GM23338 (cell line): ENCODE data around the gene NEURL1. TPM values are rescaled to one million over a fixed set of nuclear protein-coding genes. Genes with fewer than 3 reads are reported as not detected.
"Not testable (repeated sequence)": the region's sequence is repeated elsewhere in the genome, so short reads cannot be mapped to it uniquely, and the experiment has no call there.

ENCODE experiments used
- ATAC-seq: fragments of 200-7000 bp; cut with Tn5 transposase; 3 replicates; pipeline ENCODE4 v1.9.1; 2020
- DNase-seq: peaks from one replicate; pipeline ENCODE4 v3.0.0-alpha.2; 2015; ENCODE audit warnings: low spot score
- H2AFZ ChIP-seq: fragments of 200-600 bp; sonication (generic); 2 replicates; pipeline ENCODE4 v1.8.0; 2016; ENCODE audit warnings: antibody characterized with exemption, mild to moderate bottlenecking, moderate library complexity
- H3F3A ChIP-seq: fragments of 200-600 bp; sonication (generic); replicated peaks from 2 replicates; pipeline ENCODE4 v1.8.0; 2017; ENCODE audit warnings: antibody characterized with exemption, mixed run types, low read depth
- H3K27ac ChIP-seq: fragments of 200-600 bp; sonication (generic); 2 replicates; pipeline ENCODE4 v1.6.1; 2016; ENCODE audit warnings: low read depth
- H3K27me3 ChIP-seq: fragments of 200-600 bp; sonication (generic); 2 replicates; pipeline ENCODE4 v1.8.0; 2016; ENCODE audit warnings: mild to moderate bottlenecking, mixed run types, moderate library complexity; ENCODE audit not compliant: insufficient read depth
- H3K36me3 ChIP-seq: fragments of 200-600 bp; sonication (generic); 2 replicates; pipeline ENCODE4 v1.8.0; 2016; ENCODE audit warnings: mild to moderate bottlenecking; ENCODE audit not compliant: insufficient read depth
- H3K4me1 ChIP-seq: fragments of 200-600 bp; sonication (generic); 2 replicates; pipeline ENCODE4 v1.8.0; 2016; ENCODE audit warnings: mild to moderate bottlenecking, moderate library complexity; ENCODE audit not compliant: insufficient read depth
- H3K4me2 ChIP-seq: fragments of 200-600 bp; sonication (generic); 2 replicates; pipeline ENCODE4 v1.7.1; 2017; ENCODE audit warnings: mixed run types
- H3K4me3 ChIP-seq: fragments of 200-600 bp; sonication (generic); 2 replicates; pipeline ENCODE4 v1.6.1; 2016; ENCODE audit warnings: mixed run types
- H3K79me2 ChIP-seq: fragments of 200-600 bp; sonication (generic); replicated peaks from 2 replicates; pipeline ENCODE4 v1.8.0; 2017; ENCODE audit warnings: mild to moderate bottlenecking; ENCODE audit not compliant: insufficient read depth
- H3K9me2 ChIP-seq: fragments of 200-600 bp; sonication (generic); 2 replicates; pipeline ENCODE4 v1.8.0; 2017; ENCODE audit not compliant: insufficient read depth
- H4K20me1 ChIP-seq: fragments of 200-600 bp; sonication (generic); replicated peaks from 2 replicates; pipeline ENCODE4 v1.8.0; 2017; ENCODE audit warnings: mild to moderate bottlenecking; ENCODE audit not compliant: insufficient read depth
- H3K27ac Mint-ChIP-seq: 2 replicates; pipeline ENCODE4 v1.8.0; 2020; ENCODE audit warnings: inconsistent platforms, mild to moderate bottlenecking, moderate library complexity, mixed read lengths
- H3K27me3 Mint-ChIP-seq: 3 replicates; pipeline ENCODE4 v1.8.0; 2022; ENCODE audit warnings: low read depth, mild to moderate bottlenecking, moderate library complexity, mixed read lengths, inconsistent platforms; ENCODE audit not compliant: insufficient read depth, poor library complexity
- H3K36me3 Mint-ChIP-seq: 3 replicates; pipeline ENCODE4 v1.8.0; 2021; ENCODE audit warnings: low read depth, mild to moderate bottlenecking, inconsistent platforms, moderate library complexity, mixed read lengths
- H3K4me1 Mint-ChIP-seq: 3 replicates; pipeline ENCODE4 v1.8.0; 2020; ENCODE audit warnings: mild to moderate bottlenecking, inconsistent platforms, mixed read lengths
- H3K4me3 Mint-ChIP-seq: 3 replicates; pipeline ENCODE4 v1.8.0; 2021; ENCODE audit warnings: moderate library complexity, mild to moderate bottlenecking, inconsistent platforms, mixed read lengths
- H3K9me3 Mint-ChIP-seq: 3 replicates; pipeline ENCODE4 v1.8.0; 2020; ENCODE audit warnings: moderate library complexity, mild to moderate bottlenecking, inconsistent platforms, mixed read lengths
- ETS1 ChIP-seq: IDR thresholded peaks from 2 replicates; pipeline ENCODE4 v1.6.1; 2016; ENCODE audit warnings: antibody characterized with exemption
- EZH2 ChIP-seq: fragments of 200-600 bp; sonication (generic); IDR thresholded peaks from one replicate; pipeline ENCODE4 v1.8.0; 2017; ENCODE audit warnings: antibody characterized with exemption, mild to moderate bottlenecking, low read depth; ENCODE audit not compliant: unreplicated experiment
- EZH2phosphoT487 ChIP-seq: fragments of 200-600 bp; sonication (generic); IDR thresholded peaks from one replicate; pipeline ENCODE4 v1.8.1; 2018; ENCODE audit warnings: antibody characterized with exemption; ENCODE audit not compliant: unreplicated experiment
- NANOG ChIP-seq: IDR thresholded peaks from 2 replicates; pipeline ENCODE4 v1.6.1; 2016; ENCODE audit warnings: antibody characterized with exemption, borderline replicate concordance
- POLR2AphosphoS5 ChIP-seq: IDR thresholded peaks from 2 replicates; pipeline ENCODE4 v1.6.1; 2016; ENCODE audit warnings: antibody characterized with exemption, low read depth
- STAT1 ChIP-seq: IDR thresholded peaks from one replicate; pipeline ENCODE4 v1.6.1; 2016; ENCODE audit warnings: antibody characterized with exemption; ENCODE audit not compliant: unreplicated experiment
- ZNF114 ChIP-seq: fragments of 250-450 bp; sonication (Bioruptor Pico); IDR thresholded peaks from 2 replicates; pipeline ENCODE4 v1.5.0; 2020; ENCODE audit warnings: mild to moderate bottlenecking, moderate library complexity
- ZNF331 ChIP-seq: fragments of 250-450 bp; sonication (Bioruptor Pico); IDR thresholded peaks from 2 replicates; pipeline ENCODE4 v1.5.0; 2020; ENCODE audit warnings: low read depth, mild to moderate bottlenecking, moderate library complexity
- ZNF462 ChIP-seq: fragments of 250-450 bp; sonication (Bioruptor Pico); IDR thresholded peaks from 2 replicates; pipeline ENCODE4 v1.5.0; 2020; ENCODE audit warnings: mild to moderate bottlenecking, moderate library complexity
- polyA plus RNA-seq: library from polyadenylated mRNA; unstranded; fragments of >200 nt; fragmentation: Nextera tagmentation; extraction: Ambion mirVana; gene quantifications from 2 replicates; pipeline ENCODE4 v1.2.1, GENCODE V29; 2016
- total RNA-seq: library from RNA; depleted of rRNA; stranded (reverse); fragments of >200 nt; shearing (Covaris generic); gene quantifications from 2 replicates; pipeline ENCODE4 v1.2.3, GENCODE V29; 2014
- TF ChIP-seq, protein P1 (sequence below): IDR thresholded peaks from one replicate; pipeline ENCODE4 v1.6.1; 2018; ENCODE audit warnings: antibody characterized with exemption; ENCODE audit not compliant: unreplicated experiment

NEURL1 gene
- total and polyA plus RNA-seq, 2 experiments from 2014 or later: 0.82 to 1.1 TPM

- not testable (repeated sequence) for H2AFZ ChIP-seq, ATAC-seq, H3K27ac ChIP-seq, H3K36me3 ChIP-seq, H3K4me3 ChIP-seq, H3F3A ChIP-seq, H3K79me2 ChIP-seq, H4K20me1 ChIP-seq, H3K27ac Mint-ChIP-seq, DNase-seq, H3K36me3 Mint-ChIP-seq, H3K9me2 ChIP-seq, H3K4me2 ChIP-seq, H3K4me3 Mint-ChIP-seq, H3K9me3 Mint-ChIP-seq, H3K27me3 ChIP-seq
- Mint-ChIP-seq H3K4me1 (peaks cover 35% of the 10 kb centered on the region), H3K27me3 (peaks cover 15% of the 10 kb centered on the region)
- H3K4me1 ChIP-seq: peaks cover 24% of the 10 kb centered on the region
These were observed 139.4 kb downstream of the NEURL1 start for GRCh38 chr10:103632871-103633270.

GRCh38 chr10:103633846-103634245, 140.3 kb downstream of the NEURL1 start:
- peaks cover 29% of the 10 kb centered on the region for H3K4me1 ChIP-seq
- TF ChIP-seq, protein P1, sequence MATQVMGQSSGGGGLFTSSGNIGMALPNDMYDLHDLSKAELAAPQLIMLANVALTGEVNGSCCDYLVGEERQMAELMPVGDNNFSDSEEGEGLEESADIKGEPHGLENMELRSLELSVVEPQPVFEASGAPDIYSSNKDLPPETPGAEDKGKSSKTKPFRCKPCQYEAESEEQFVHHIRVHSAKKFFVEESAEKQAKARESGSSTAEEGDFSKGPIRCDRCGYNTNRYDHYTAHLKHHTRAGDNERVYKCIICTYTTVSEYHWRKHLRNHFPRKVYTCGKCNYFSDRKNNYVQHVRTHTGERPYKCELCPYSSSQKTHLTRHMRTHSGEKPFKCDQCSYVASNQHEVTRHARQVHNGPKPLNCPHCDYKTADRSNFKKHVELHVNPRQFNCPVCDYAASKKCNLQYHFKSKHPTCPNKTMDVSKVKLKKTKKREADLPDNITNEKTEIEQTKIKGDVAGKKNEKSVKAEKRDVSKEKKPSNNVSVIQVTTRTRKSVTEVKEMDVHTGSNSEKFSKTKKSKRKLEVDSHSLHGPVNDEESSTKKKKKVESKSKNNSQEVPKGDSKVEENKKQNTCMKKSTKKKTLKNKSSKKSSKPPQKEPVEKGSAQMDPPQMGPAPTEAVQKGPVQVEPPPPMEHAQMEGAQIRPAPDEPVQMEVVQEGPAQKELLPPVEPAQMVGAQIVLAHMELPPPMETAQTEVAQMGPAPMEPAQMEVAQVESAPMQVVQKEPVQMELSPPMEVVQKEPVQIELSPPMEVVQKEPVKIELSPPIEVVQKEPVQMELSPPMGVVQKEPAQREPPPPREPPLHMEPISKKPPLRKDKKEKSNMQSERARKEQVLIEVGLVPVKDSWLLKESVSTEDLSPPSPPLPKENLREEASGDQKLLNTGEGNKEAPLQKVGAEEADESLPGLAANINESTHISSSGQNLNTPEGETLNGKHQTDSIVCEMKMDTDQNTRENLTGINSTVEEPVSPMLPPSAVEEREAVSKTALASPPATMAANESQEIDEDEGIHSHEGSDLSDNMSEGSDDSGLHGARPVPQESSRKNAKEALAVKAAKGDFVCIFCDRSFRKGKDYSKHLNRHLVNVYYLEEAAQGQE: no peak
- TF ChIP-seq EZH2phosphoT487 (no peak), ZNF462 (no peak), POLR2AphosphoS5 (no peak), STAT1 (no peak), NANOG (no peak), EZH2 (no peak), ZNF331 (CRISPR knock-in tag) (no peak), ETS1 (no peak), ZNF114 (CRISPR knock-in tag) (no peak)

More at GRCh38 chr10:103633846-103634245, 140.3 kb downstream of the NEURL1 start:
- H3K4me3 Mint-ChIP-seq: no peak overlapping the region
- Histone ChIP-seq H3K4me2 (no peak overlapping the region), H3F3A (0 out of 2 replicates have a peak, but pooled peaks cover 5% of the 10 kb centered on the region), H3K27ac (no peak overlapping the region), H2AFZ (no peak overlapping the region), H3K27me3 (no peaks in the 10 kb centered on the region), H3K36me3 (no peaks in the 10 kb centered on the region), H3K79me2 (no peaks in the 10 kb centered on the region), H3K4me3 (no peak overlapping the region), H3K9me2 (no peaks in the 10 kb centered on the region), H4K20me1 (no peaks in the 10 kb centered on the region)
- H3K9me3 Mint-ChIP-seq: no peaks in the 10 kb centered on the region
- ATAC-seq (no peak), DNase-seq (no peak)
- H3K27me3 Mint-ChIP-seq: peaks cover 13% of the 10 kb centered on the region
- H3K27ac Mint-ChIP-seq: no peak overlapping the region
- peaks cover 42% of the 10 kb centered on the region for H3K4me1 Mint-ChIP-seq
- no peaks in the 10 kb centered on the region for H3K36me3 Mint-ChIP-seq
